ENCODE results near the gene AK5.

The AK5 gene

GRCh38 chr1:77582905-77583304, 301.1 kb downstream of the AK5 start:
- DNase-seq (ENCODE audit: low read depth in 1 of 2, low spot score in 1 of 2): no peak

DNA sequence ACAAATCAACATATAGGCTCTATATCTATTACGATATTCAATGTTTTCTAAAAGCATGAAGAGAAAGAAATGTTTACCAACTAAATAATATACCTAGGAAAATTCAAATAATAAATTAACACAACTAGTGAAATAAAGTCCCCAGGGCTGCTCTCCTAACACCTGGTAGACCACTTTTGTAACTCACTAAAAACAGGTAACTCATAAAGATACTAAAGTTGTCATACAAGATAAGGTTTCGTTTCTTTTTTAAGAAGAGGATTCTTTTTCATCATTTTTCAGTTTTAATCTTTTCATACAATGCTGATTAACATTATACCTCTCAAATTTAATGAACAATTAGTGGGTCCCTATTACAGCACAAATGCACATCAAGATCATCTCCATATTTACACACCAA, 301.7 kb downstream of the AK5 start:
- no peak for DNase-seq (ENCODE audit: low read depth in 1 of 2, low spot score in 1 of 2)

DNA sequence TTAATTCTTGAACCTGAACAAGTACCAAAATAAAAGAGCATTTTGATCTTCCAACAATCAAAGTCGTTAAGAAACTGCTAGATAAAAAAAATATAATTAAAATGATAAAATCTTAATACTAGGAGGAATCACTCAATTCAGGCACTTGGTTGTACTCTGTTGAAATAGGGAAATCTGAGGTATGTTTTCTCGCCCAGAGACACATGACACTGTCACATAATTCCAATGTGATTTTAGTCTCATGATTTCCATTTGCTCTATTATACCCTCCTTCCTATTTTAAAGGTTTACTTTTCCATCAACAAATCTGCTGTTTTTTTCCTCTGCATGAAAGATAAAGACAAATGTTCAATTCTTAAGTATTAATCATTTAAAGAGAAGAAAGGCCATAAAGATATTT, 303.1 kb downstream of the AK5 start:
- DNase-seq (ENCODE audit: low read depth in 1 of 2, low spot score in 1 of 2): no peak

GRCh38 chr1:77585610-77586314, 303.9 kb downstream of the AK5 start:
- no peak for DNase-seq (ENCODE audit: low read depth in 1 of 2, low spot score in 1 of 2)

DNA sequence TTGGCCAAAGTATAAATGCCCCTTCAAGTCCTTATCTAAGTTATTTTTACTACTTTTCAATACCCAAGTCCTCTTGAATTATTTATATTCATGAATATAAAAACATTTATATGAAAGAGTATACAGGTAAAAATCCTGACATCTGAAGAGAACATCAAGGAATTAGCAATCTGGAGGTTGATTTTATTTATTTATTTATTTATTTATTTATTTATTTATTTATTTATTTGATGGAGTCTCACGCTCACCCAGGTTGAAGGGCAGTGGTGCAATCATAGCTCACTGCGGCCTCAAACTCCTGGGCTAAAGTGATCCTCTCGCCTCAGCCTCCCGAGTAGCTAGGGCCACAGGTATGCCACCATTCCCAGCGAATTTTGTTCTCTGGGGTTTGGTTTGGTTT, 307.4 kb downstream of the AK5 start:
- DNase-seq (ENCODE audit: low read depth in 1 of 2, low spot score in 1 of 2): no peak

DNA sequence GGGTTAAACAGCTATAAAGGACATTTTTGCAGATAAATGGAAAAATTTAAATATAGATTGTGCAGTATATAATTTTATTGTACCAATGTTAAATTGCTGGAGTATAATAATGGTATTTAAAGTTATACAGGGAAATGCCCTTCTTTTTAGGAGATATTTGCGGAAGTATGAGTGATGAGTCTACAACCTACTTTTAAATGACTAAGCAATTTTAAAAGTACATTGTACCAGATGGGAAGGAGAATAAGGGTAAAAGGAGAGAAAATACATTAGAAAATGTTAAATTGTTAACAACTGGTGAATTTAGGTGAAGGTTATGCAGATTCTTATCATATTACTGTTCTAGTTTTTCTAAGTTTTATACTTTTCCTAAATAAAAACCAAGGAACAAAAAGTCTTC, 308.8 kb downstream of the AK5 start:
- no peak for DNase-seq (ENCODE audit: low read depth in 1 of 2, low spot score in 1 of 2)

DNA sequence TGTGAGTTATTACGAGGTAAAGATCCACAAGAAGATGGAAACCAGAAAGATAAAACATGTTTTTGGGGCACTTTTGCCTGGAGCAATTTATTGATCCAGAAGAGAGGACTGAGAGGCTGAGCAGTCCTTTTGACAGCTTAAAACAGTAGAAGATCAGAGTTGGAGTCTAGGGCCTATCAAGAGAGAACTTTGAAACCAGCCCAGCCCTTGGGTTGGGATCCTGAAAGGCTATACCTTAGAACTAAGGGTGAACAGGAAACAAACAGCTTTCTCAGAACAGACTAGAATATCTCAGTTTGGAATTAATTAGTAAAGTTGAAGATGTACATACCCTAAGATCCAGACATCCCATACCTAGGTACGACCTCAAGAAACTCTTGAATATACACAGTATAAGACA, 311.1 kb downstream of the AK5 start:
- DNase-seq (ENCODE audit: low read depth in 1 of 2, low spot score in 1 of 2): no peak

DNA sequence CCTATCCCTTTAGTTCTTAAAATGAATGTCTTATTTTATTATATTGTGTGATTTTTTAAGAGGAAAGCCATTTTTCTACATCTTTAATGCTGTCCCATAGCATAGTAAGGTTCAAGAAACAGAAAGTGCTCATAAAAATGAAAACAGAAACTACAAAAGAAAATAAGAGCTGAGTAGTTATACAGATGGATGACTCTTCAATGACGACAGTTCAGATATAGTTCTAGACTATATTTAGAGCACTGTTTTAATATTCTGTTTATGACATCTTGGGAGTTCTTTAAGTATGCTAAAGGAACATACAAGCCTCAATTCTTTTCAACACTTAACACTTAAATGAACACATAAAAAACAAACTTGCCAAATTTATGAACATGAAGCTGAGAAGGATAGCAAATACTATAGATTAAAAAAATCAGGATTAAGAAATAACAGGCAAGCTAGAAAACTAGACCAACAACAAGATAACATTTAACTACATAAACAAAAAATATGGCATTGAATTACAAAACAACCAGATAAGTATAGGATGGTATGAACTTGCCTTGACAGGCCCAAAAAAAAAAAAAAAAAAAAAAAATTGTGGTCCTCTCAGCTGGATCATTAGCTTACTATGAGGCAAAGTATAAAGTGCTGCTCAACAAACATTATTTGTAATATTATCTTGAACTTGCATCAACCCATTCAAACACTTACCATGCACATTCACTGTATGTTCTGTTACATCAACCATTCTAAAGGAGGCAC, 312.7 kb downstream of the AK5 start:
- no peak for DNase-seq (ENCODE audit: low read depth in 1 of 2, low spot score in 1 of 2)

- no peak for DNase-seq (ENCODE audit: low read depth in 1 of 2, low spot score in 1 of 2)
Measured at GRCh38 chr1:77597310-77597709, 315.5 kb downstream of the AK5 start.

GRCh38 chr1:77605246-77606026, 323.6 kb downstream of the AK5 start:
- no peak for DNase-seq (ENCODE audit: low read depth in 1 of 2, low spot score in 1 of 2)

- DNase-seq (ENCODE audit: low read depth in 1 of 2, low spot score in 1 of 2): no peak
Measured at GRCh38 chr1:77608893-77609292, 327.1 kb downstream of the AK5 start.

All from activated CD4-positive, alpha-beta T cell treated with anti-CD3 and anti-CD28 coated beads, Interleukin-2, amount 50 U/mL, for 24 hours (primary cell).